Upper lobe of left lung (tissue), 6 donors: ENCODE data around the gene KLF14. TPM values are rescaled to one million over a fixed set of nuclear protein-coding genes. Genes with fewer than 3 reads are reported as not detected.
A peak's percentile ranks its signal among the peaks of the same experiment; 100 is the strongest.

Source experiments
- ATAC-seq, 2 donors: fragments of 200-7000 bp; cut with Tn5 transposase; one replicate each; pipeline ENCODE4 v1.9.1; 2022; ENCODE audit warnings: mild to moderate bottlenecking in 2 of 2, moderate library complexity in 2 of 2; ENCODE audit not compliant: low FRiP score in 2 of 2
- DNase-seq, 2 donors: peaks; one replicate each; pipeline ENCODE4 v3.0.0-alpha.2; 2019 to 2020
- H3K27ac ChIP-seq, 4 donors: fragments of 200-600 bp; sonication (generic); one replicate each; pipeline ENCODE4 v1.5.1; 2016 to 2019
- H3K27me3 ChIP-seq, 4 donors: fragments of 200-600 bp; sonication (generic); one replicate each; pipeline ENCODE4 v1.5.1; 2017 to 2019
- H3K36me3 ChIP-seq, 4 donors: fragments of 200-600 bp; sonication (generic); one replicate each; pipeline ENCODE4 v1.5.1; 2016 to 2019
- H3K4me1 ChIP-seq, 4 donors: fragments of 200-600 bp; sonication (generic); one replicate each; pipeline ENCODE4 v1.5.1; 2018 to 2019
- H3K4me3 ChIP-seq, 4 donors: fragments of 200-600 bp; sonication (generic); one replicate each; pipeline ENCODE4 v1.5.1; 2017 to 2019; ENCODE audit warnings: mild to moderate bottlenecking in 2 of 4, moderate library complexity in 1 of 4
- H3K9me3 ChIP-seq, 4 donors: fragments of 200-600 bp; sonication (generic); one replicate each; pipeline ENCODE4 v1.5.1; 2018 to 2019
- EP300 ChIP-seq, 4 donors: sonication (generic); formaldehyde crosslinking; IDR thresholded peaks; one replicate each; pipeline ENCODE4 v1.5.1; 2017; ENCODE audit warnings: antibody characterized with exemption in 4 of 4, control low read depth in 2 of 4
- POLR2A ChIP-seq, 4 donors: fragments of 450-650 bp; IDR thresholded peaks; one replicate each; pipeline ENCODE4 v1.5.1; 2016 to 2017; ENCODE audit warnings: antibody characterized with exemption in 4 of 4, mild to moderate bottlenecking in 2 of 4
- POLR2AphosphoS5 ChIP-seq, 2 donors: sonication (generic); formaldehyde crosslinking; IDR thresholded peaks; one replicate each; pipeline ENCODE4 v1.5.1; 2017; ENCODE audit warnings: antibody characterized with exemption in 2 of 2
- WGBS, 2 donors: methylation state at CpG; one replicate each; pipeline ENCODE4 v1.1.5; 2017 to 2018; 5-methylcytosine and 5-hydroxymethylcytosine counted together
- total RNA-seq, 6 donors: library from RNA; depleted of rRNA in 4 of 6; stranded (reverse); fragments of >200 nt in 4 of 6; gene quantifications; one replicate each; pipeline versions ENCODE4 v1.1.0 to v1.2.1, GENCODE V29; 2016 to 2021
- TF ChIP-seq, protein P1 (sequence below), 6 experiments: fragments of 450-650 bp in 4 of 6; fragments of 200-600 bp in 2 of 6; sonication (generic) in 2 of 6; IDR thresholded peaks; one replicate each; pipeline ENCODE4 v1.5.1; 2016 to 2019; ENCODE audit warnings: antibody characterized with exemption in 6 of 6
- donor health status: DM: no; HTN: no; CAD: no; lungs with moderate emphysema.
- donor health status: DM: no; HTN: yes; CAD: no; lungs with severe emphysema.

The KLF14 gene
- total RNA-seq, 6 donors from 2014 or later: 0.15 to 0.20 (median 0.17) TPM; not detected in 3

DNA sequence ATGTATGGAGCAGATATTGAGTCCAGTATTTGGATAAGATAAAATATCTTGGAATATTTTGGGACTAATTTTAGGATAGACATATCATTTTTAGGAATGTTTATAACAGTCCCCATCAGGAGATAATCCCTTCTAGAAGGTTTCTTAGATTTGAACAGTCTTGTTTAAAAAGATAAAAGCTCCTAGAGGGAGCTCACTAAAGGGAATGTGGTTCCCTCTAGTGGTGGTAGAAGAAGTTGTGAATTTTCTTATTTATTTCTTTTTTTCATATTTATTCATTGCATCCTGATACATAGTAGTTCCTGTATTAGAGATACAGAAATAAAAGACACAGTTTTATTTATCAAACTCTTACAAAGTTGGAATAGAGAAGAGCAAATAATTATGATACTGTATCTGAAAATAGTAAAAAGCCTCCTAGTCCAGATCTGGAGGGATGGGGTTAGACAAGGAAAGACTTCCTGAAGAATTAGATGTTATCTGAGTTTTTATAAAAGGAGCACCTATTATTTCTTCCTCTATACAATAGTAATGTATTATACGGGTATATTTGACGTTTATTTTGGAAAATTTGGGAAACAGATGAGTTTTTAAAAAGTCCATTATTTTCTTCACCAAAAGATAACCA is 24.5 kb upstream of the KLF14 start:
- Histone ChIP-seq H3K9me3 (no peaks in the 10 kb centered on the region), H3K27me3 (no peaks in the 10 kb centered on the region), H3K36me3 (no peaks in the 10 kb centered on the region), H3K4me1 (no peaks in the 10 kb centered on the region), H3K27ac (no peak overlapping the region), H3K4me3 (no peak overlapping the region)
- DNase-seq (no peak), ATAC-seq (peak in 1 of 2 donors; percentile 61)
- WGBS, 2 donors: 0 to 2% methylated on average over 2 of the region's 2 CpGs
- TF ChIP-seq POLR2AphosphoS5 (IDR thresholded peaks at IDR 0.05): no peak
- TF ChIP-seq, protein P1, sequence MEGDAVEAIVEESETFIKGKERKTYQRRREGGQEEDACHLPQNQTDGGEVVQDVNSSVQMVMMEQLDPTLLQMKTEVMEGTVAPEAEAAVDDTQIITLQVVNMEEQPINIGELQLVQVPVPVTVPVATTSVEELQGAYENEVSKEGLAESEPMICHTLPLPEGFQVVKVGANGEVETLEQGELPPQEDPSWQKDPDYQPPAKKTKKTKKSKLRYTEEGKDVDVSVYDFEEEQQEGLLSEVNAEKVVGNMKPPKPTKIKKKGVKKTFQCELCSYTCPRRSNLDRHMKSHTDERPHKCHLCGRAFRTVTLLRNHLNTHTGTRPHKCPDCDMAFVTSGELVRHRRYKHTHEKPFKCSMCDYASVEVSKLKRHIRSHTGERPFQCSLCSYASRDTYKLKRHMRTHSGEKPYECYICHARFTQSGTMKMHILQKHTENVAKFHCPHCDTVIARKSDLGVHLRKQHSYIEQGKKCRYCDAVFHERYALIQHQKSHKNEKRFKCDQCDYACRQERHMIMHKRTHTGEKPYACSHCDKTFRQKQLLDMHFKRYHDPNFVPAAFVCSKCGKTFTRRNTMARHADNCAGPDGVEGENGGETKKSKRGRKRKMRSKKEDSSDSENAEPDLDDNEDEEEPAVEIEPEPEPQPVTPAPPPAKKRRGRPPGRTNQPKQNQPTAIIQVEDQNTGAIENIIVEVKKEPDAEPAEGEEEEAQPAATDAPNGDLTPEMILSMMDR (IDR thresholded peaks at IDR 0.05): peak in 5 of 6 experiments; percentile 25 to 70 (median 46)

DNA sequence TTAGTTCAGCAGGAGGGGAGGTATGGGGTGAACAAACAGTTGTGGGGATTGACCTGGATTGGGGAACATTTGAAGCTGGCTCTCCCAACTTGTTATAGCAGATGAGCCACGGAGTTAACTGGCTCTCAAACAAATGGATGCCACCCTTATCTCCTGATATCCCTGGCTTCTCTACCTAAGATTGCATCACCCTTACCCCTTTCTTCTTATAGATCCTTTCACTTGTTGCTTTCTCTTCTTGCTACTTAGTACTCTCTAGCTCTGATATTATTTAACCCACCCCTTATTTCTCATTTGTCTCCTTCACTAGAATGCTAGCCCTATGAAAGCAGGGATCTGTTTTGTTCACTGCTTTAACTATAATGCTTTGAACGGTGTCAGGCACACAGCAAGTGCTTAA is 22.3 kb upstream of the KLF14 start:
- ATAC-seq (no peak), DNase-seq (no peak)
- H3K9me3 ChIP-seq: no peaks in the 10 kb centered on the region
- whole genome bisulfite sequencing, 2 donors: 70 to 76% methylated on average over 2 of the region's 2 CpGs
- no peaks in the 10 kb centered on the region for H3K4me1 ChIP-seq
- H3K27ac ChIP-seq: no peak overlapping the region
- no peak overlapping the region for H3K4me3 ChIP-seq
- H3K27me3 ChIP-seq: no peaks in the 10 kb centered on the region
- no peaks in the 10 kb centered on the region for H3K36me3 ChIP-seq
- TF ChIP-seq, protein P1 (IDR thresholded peaks at IDR 0.05): no peak
- TF ChIP-seq POLR2AphosphoS5 (IDR thresholded peaks at IDR 0.05) (no peak), POLR2A (IDR thresholded peaks at IDR 0.05) (no peak), EP300 (IDR thresholded peaks at IDR 0.05) (no peak)

DNA sequence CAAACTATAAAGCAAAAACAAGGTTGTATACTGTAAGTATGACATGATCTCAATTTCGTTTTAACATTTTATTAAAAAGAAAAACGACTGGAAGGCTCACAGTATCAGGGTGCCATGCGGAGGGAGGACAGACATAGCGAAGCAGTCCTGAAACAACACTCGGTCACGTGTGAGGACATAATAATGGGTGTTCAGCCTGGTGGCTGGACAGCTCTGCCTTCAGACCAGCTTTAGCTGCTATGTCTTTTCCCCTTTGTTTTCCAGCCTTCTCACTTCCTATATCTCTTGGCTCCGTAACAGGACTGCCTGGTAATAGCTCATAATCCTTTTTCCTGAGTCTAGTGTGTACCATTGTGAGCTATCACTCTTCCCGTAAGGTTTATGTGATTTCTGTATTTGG is 18.4 kb upstream of the KLF14 start:
- ATAC-seq: no peak

DNA sequence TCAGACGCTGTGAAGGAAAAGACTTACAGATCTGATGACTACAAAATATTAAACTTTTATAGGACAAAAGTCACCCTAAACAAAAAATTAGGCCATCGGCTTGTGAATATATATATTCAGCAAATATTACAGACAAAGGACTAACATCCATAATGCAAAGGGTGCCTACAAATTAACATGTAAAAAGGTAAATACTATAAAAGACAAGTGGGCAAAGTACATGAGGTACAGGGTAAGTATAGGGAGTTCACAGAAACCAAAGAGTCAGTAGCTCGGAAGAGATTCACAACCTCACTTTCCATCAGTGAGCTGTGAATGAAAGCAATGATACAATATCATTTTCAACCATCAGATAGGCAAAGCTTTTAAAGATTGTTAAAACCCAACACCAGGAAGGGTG is 16.7 kb upstream of the KLF14 start:
- Histone ChIP-seq H3K27ac (no peak overlapping the region), H3K4me3 (no peak overlapping the region), H3K27me3 (no peaks in the 10 kb centered on the region), H3K9me3 (no peaks in the 10 kb centered on the region), H3K36me3 (no peaks in the 10 kb centered on the region), H3K4me1 (no peaks in the 10 kb centered on the region)
- WGBS, 2 donors: 84 to 93% methylated on average over 3 of the region's 3 CpGs
- DNase-seq: no peak
- no peak for ATAC-seq
- TF ChIP-seq POLR2AphosphoS5 (IDR thresholded peaks at IDR 0.05) (no peak), POLR2A (IDR thresholded peaks at IDR 0.05) (no peak), EP300 (IDR thresholded peaks at IDR 0.05) (no peak)
- TF ChIP-seq, protein P1 (IDR thresholded peaks at IDR 0.05): no peak

More for the DNA sequence above, 18.4 kb upstream of the KLF14 start:
- WGBS, 2 donors: 67 to 70% methylated on average over 8 of the region's 8 CpGs
- H3K9me3 ChIP-seq: no peaks in the 10 kb centered on the region
- H3K4me1 ChIP-seq: no peaks in the 10 kb centered on the region
- no peaks in the 10 kb centered on the region for H3K36me3 ChIP-seq
- no peak for TF ChIP-seq POLR2A (IDR thresholded peaks at IDR 0.05)
- TF ChIP-seq EP300 (IDR thresholded peaks at IDR 0.05): no peak
- TF ChIP-seq, protein P1 (IDR thresholded peaks at IDR 0.05): no peak
- no peak for TF ChIP-seq POLR2AphosphoS5 (IDR thresholded peaks at IDR 0.05)
- no peak overlapping the region for H3K27ac ChIP-seq
- no peaks in the 10 kb centered on the region for H3K27me3 ChIP-seq
- no peak overlapping the region for H3K4me3 ChIP-seq
- DNase-seq: no peak
